HCT116 (cell line): ENCODE data around the gene TP53TG5.

Source experiments
- CEBPB ChIP-seq: IDR thresholded peaks from 2 replicates; pipeline ENCODE4 v1.6.1; 2012; ENCODE audit warnings: low read depth
- CTCF ChIP-seq, 3 experiments: fragments of 200-600 bp in 1 of 3; sonication (generic) in 1 of 3; IDR thresholded peaks in 2 of 3; conservative IDR thresholded peaks in 1 of 3; 2 replicates each; pipeline ENCODE4 v1.5.1; 2012 to 2017; ENCODE audit warnings: low read depth in 2 of 3, low read length in 2 of 3, antibody characterized with exemption in 1 of 3, borderline replicate concordance in 1 of 3, control low read depth in 1 of 3, mild to moderate bottlenecking in 1 of 3, mixed read lengths in 1 of 3, mixed run types in 1 of 3, moderate library complexity in 1 of 3; ENCODE audit not compliant: insufficient read depth in 1 of 3
- EGR1 ChIP-seq: IDR thresholded peaks from 2 replicates; pipeline ENCODE4 v1.6.1; 2012; ENCODE audit warnings: low read depth
- EZH2 ChIP-seq: fragments of 200-600 bp; sonication (generic); IDR thresholded peaks from 2 replicates; pipeline ENCODE4 v1.6.1; 2017; ENCODE audit warnings: antibody characterized with exemption, mixed run types
- MAX ChIP-seq: IDR thresholded peaks from 2 replicates; pipeline ENCODE4 v1.6.1; 2012
- POLR2A ChIP-seq: IDR thresholded peaks from 2 replicates; pipeline ENCODE4 v1.7.0; 2011; ENCODE audit warnings: borderline replicate concordance; ENCODE audit not compliant: insufficient read depth, insufficient read length; ENCODE audit errors: extremely low read depth
- REST ChIP-seq: IDR thresholded peaks from 2 replicates; pipeline ENCODE4 v1.6.1; 2012; ENCODE audit warnings: low read depth
- SIN3A ChIP-seq: IDR thresholded peaks from 2 replicates; pipeline ENCODE4 v1.6.1; 2012; ENCODE audit warnings: low read depth
- SP1 ChIP-seq: IDR thresholded peaks from 2 replicates; pipeline ENCODE4 v1.6.1; 2012; ENCODE audit warnings: low read depth
- SRF ChIP-seq: IDR thresholded peaks from 2 replicates; pipeline ENCODE4 v1.6.1; 2012; ENCODE audit warnings: low read depth
- YY1 ChIP-seq: IDR thresholded peaks from 2 replicates; pipeline ENCODE4 v1.6.1; 2011; ENCODE audit warnings: low read length, low read depth, moderate library complexity, mild to moderate bottlenecking; ENCODE audit not compliant: insufficient replicate concordance; ENCODE audit errors: extremely low read depth
- ZFX ChIP-seq: fragments of 450-650 bp; IDR thresholded peaks from 2 replicates; pipeline ENCODE4 v1.6.1; 2017
- ZNF274 ChIP-seq: fragments of 200-500 bp; sonication (Bioruptor generic); IDR thresholded peaks from 2 replicates; pipeline ENCODE4 v1.6.1; 2014; ENCODE audit warnings: mild to moderate bottlenecking, low read depth, low read length, inconsistent platforms
- TF ChIP-seq, protein P1 (sequence below): IDR thresholded peaks from 2 replicates; pipeline ENCODE4 v1.6.1; 2011; ENCODE audit warnings: mild to moderate bottlenecking, low read length, moderate library complexity; ENCODE audit not compliant: insufficient replicate concordance; ENCODE audit errors: extremely low read depth

DNA sequence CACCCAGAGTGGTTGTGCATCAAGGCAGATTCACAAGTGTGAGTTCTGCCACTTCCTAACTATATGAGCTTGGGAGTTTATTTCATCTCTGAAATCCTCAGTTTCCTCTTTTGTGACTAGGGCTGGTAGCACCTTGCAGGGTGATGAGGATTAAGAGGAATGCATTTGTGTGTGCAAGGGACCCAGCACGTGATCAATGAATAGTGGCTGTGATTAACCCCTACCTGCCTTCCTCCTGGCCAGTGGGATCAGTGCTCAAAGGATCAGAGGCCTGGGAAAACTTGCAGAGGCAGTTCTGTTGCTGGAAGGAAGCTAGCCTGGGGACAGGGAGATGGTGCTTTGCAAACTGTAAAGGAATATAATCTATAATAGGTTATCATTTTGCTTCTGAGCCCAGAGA lies 37.2 kb downstream of the TP53TG5 start:
- TF ChIP-seq CTCF (IDR thresholded peaks at IDR 0.05 in 2 of 3, conservative IDR thresholded peaks at IDR 0.05 in 1 of 3; ENCODE audit: borderline replicate concordance in 1 of 3, insufficient read depth in 1 of 3, low read depth in 2 of 3, low read length in 2 of 3) (no peak), SRF (no peak), POLR2A (no peak), MAX (no peak), EZH2 (no peak), ZNF274 (no peak), REST (no peak), CEBPB (no peak), SIN3A (no peak), YY1 (no peak), EGR1 (no peak), ZFX (no peak), SP1 (no peak)
- TF ChIP-seq, protein P1, sequence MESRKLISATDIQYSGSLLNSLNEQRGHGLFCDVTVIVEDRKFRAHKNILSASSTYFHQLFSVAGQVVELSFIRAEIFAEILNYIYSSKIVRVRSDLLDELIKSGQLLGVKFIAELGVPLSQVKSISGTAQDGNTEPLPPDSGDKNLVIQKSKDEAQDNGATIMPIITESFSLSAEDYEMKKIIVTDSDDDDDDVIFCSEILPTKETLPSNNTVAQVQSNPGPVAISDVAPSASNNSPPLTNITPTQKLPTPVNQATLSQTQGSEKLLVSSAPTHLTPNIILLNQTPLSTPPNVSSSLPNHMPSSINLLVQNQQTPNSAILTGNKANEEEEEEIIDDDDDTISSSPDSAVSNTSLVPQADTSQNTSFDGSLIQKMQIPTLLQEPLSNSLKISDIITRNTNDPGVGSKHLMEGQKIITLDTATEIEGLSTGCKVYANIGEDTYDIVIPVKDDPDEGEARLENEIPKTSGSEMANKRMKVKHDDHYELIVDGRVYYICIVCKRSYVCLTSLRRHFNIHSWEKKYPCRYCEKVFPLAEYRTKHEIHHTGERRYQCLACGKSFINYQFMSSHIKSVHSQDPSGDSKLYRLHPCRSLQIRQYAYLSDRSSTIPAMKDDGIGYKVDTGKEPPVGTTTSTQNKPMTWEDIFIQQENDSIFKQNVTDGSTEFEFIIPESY: no peak
